Stimulated activated CD4-positive, alpha-beta T cell treated with anti-CD3 and anti-CD28 coated beads, Interleukin-15, amount 100 ng/mL, for 24 hours (primary cell): ENCODE data around the gene KRT3.

Experiments used
- DNase-seq: peaks from one replicate; pipeline ENCODE4 v3.0.0-alpha.2; 2020

The KRT3 gene

GRCh38 chr12:52826611-52827498 is 30.9 kb upstream of the KRT3 start:
- no peak for DNase-seq

- no peak for DNase-seq
Observed at GRCh38 chr12:52825961-52826360, 30.0 kb upstream of the KRT3 start.

GRCh38 chr12:52824741-52825410 is 29.0 kb upstream of the KRT3 start:
- DNase-seq, result no peak

- DNase-seq, result no peak
Observed at GRCh38 chr12:52823761-52824450, 28.0 kb upstream of the KRT3 start.

- DNase-seq, result no peak
Observed at GRCh38 chr12:52822771-52823510, 27.0 kb upstream of the KRT3 start.

- no peak for DNase-seq
Observed at GRCh38 chr12:52821826-52822660, 26.1 kb upstream of the KRT3 start.

- DNase-seq, result no peak
Observed at GRCh38 chr12:52821071-52821730, 25.3 kb upstream of the KRT3 start.

GRCh38 chr12:52820521-52820920 is 24.6 kb upstream of the KRT3 start:
- DNase-seq, result no peak

GRCh38 chr12:52819731-52820510 is 24.0 kb upstream of the KRT3 start:
- DNase-seq, result no peak

- DNase-seq, result no peak
Observed at GRCh38 chr12:52818887-52819420, 23.0 kb upstream of the KRT3 start.

- DNase-seq, result no peak
Observed at GRCh38 chr12:52818388-52818787, 22.5 kb upstream of the KRT3 start.

- no peak for DNase-seq
Observed at GRCh38 chr12:52817699-52818238, 21.9 kb upstream of the KRT3 start.

- DNase-seq, result no peak
Observed at GRCh38 chr12:52817003-52817698, 21.2 kb upstream of the KRT3 start.

GRCh38 chr12:52815676-52816588 is 20.0 kb upstream of the KRT3 start:
- DNase-seq, result no peak

GRCh38 chr12:52815161-52815560 is 19.2 kb upstream of the KRT3 start:
- DNase-seq, result no peak

- DNase-seq, result no peak
Observed at GRCh38 chr12:52814710-52815155, 18.8 kb upstream of the KRT3 start.

GRCh38 chr12:52813885-52814709 is 18.2 kb upstream of the KRT3 start, which contains the start of gene KRT4:
Gene KRT4, minus strand, starts transcription at chr12:52814116. Its CDS starts 58 bp downstream, at chr12:52814058.
- DNase-seq, result no peak
